NCI-H2196 (cell line): ENCODE results near the gene SERINC2.

ENCODE experiments used
- DNase-seq: peaks from one replicate; lab custom pipeline; 2025; ENCODE audit not compliant: unreplicated experiment; lab: John Stamatoyannopoulos, UW

SERINC2 gene

GRCh38 chr1:31432592-31433395, 19.8 kb downstream of the SERINC2 start:
- DNase-seq: no peak

DNA sequence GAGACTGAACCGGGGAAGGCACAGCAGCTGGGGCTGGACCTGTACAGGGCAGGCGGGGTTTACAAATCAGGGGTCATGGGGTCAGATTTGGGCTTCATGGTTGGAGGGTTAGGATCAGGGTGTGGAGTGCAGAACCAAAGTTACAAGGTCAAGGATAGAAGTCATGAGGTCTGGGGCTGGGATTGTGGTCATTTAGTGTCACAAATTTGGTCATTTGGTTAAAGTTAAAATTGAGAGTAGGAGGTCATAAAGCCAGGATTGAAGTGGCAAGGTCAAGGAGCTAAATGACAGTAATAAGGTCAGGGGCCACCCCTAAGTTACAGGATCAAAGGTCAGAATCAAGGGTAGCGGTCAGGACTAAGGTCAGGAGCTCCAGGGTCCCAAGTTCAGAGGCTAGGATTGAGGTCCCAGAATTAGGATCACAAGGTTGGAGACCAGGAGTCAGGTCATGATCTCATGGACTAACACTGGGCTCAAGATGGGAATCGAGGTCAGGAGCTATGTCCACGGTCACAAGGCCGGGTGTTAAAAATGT, 20.4 kb downstream of the SERINC2 start:
- DNase-seq: no peak

- DNase-seq: no peak
Measured at GRCh38 chr1:31434101-31434871, 21.3 kb downstream of the SERINC2 start.

GRCh38 chr1:31434979-31435378, 22.0 kb downstream of the SERINC2 start:
- DNase-seq: no peak

DNA sequence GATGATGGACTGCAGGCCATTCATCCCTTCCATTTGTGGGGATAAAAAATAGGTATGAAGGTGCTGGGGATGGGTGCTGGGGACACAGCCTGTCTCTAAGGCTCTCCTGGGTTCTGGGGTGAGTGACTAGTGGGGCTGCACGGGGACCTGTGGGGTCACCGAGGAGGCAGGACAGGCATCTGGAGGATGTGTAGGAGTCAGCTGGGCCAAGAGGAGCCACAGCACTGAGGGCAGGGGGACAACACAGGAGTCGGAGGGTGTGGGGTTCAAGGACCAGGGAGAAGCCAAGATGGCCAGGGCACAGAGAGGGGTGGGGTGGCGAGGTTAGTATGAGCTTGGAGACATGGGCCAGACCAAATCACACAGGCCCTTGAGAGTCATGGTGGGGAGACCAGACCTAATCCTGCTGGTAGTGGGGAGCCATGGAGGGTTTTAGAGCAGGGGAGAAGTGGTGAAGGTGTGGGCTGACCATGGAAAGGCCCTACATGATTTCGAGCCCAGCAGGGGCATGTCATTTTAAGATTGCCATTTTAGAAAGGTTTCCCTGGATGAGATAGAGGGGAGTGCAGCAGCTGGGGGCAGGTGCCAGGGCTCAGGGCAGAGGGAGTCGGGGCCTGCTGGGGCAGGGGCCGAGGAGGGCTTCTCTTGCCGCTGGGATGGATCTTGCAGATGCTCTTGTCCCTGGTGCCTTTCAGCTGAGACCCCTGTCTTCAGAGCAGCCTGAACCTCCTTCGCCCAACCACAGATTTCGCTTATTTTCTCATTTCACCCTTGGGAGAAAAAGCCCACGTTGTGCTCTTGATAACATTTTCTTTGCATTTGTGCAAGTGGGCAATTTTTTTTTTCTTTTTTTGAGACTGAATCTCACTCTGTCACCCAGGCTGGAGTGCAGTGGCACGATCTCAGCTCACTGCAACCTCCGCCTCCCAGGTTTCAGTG, 22.7 kb downstream of the SERINC2 start:
- no peak for DNase-seq

DNA sequence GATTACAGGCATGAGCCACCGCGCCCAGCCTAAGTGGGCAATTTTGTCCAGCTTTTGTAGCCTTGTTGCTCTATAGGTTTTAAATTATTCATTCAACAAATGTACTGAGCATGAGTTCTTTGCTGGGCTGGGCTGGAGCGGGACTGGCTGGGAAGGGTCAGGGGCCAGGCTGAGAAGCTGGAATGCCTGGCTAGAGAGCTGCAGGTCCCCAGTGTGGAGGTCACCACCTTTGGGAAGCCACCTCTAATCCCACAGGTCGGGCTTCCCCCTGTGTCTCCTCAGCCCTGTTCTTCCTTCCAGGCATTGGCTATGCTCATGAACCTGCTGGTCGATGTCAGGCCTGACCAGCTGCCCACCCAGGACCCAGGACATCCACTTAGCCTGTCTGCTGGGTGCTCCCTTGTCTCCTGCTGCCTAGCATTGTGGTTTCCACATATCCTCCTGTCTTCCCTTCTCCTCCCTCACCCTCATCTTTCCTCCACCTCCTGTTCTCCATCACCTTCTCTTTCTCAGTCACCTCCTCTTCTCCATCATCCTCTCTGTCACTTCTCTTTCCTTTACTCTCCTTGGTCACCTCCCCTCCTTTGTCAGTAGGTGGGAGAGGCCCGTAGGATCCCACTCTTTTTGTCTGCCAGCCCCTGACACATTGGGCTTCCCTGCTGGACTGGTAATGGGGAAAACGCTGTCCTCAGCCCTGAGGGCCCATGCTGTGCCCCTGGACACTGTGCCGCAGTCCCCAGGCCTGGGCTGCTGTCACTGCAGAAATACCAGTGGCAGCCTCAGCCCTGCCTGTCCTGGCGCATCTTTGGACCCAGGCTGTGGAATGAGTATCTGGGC, 23.8 kb downstream of the SERINC2 start:
- DNase-seq: no peak

DNA sequence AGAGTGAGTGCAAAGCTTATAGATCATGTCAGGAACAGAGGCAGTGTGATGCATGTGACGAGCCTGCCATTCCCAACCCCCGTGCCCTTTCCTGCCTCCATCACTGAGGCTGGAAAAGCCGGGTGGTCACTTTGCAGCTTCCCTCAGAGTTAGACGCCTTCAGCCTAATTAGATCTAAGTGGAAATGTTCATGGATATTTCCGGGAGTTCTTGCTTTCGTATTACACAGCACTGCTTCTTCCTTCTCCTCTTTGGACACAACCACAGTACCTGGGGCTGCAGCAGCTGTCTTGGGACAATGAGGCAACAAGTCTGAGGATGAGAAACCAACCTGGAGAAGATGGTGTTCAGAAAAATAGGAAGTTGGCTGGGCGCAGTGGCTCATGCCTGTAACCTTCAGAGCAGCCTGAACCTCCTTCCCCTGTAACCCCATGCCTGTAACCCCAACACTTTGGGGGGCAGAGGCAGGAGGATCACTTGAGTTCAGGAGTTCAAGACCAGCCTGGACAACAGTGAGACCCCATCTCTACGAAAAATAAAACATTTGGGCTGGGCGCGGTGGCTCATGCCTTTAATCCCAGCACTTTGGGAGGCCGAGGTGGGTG, 24.5 kb downstream of the SERINC2 start:
- no peak for DNase-seq

DNA sequence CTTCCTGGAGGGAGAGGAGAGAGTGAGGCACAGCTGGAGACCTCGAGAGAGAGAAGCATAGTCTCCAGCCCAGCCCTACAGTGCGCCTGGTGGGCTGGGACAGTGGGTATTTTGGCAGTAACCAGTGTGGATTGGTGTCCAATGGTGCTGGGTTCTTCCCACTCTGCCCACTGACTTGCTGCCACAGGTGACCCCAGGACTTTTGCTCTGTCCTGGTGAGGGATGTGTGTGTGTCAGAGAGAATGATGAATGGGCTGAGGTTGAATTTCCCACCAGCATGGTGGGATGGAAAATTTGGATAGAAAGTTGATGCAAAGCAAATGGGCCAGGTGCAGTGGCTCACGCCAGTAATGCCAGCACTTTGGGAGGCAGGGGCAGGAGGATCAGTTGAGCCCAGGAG, 26.3 kb downstream of the SERINC2 start:
- no peak for DNase-seq

DNA sequence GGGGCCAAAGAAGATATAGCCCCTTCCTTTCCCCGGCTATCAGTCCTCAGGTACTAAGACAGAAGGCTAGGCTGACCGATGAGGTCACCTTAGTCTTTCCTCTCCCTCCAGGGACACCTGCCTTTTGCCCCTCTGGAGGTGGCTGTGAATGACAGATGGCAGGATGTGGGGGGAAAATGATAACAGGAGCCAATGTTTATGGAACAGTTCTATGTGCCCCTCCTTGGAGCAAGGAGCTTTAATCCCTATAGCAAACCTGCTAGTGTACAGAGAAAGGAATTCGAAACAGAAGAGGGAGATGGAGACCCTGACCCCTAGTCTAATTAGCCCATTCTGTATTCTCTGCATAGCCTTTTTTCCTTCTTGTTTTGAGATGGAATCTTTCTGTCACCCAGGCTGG, 28.1 kb downstream of the SERINC2 start:
- no peak for DNase-seq

- DNase-seq: no peak
Measured at GRCh38 chr1:31441558-31441957, 28.5 kb downstream of the SERINC2 start.

GRCh38 chr1:31441970-31442647, 29.1 kb downstream of the SERINC2 start:
- DNase-seq: no peak

DNA sequence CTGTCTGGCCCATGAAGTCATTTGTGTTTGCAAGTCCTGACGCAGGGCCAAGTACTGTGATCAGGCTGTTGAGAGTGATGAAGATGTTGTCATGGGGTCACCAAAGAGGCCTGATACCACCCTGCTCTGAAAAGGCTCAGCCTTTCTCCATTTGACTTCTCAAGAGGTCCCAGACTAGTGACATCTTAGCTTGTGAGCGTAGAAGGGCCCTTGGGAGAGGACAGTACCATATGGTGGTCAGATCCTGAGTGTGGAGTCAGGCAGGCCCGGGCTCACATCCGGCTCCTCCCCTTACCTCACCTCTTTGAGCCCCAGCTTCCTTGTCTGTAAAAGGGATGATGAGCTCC, 29.6 kb downstream of the SERINC2 start:
- no peak for DNase-seq

DNA sequence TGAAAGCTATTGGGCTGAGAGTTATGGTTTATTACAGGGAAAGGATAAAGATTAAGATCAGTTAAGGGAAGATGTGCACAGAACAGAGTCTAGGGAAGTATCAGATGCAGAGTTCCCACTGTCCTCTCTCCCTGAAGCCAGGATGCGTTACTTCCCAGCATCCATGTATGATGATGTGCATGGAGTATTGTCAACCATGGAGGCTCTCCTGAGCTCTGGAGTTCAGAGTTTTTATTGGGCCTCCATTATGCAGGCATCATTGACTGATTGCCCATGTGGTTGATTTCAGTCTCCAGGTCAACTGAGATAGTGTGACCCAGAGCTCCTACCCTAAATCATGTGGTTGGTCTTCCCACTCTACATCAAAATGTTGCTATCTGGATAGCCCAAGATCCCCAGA, 30.7 kb downstream of the SERINC2 start:
- no peak for DNase-seq

GRCh38 chr1:31444725-31445448, 31.9 kb downstream of the SERINC2 start:
- no peak for DNase-seq

- DNase-seq: no peak
Measured at GRCh38 chr1:31445951-31446350, 32.9 kb downstream of the SERINC2 start.

DNA sequence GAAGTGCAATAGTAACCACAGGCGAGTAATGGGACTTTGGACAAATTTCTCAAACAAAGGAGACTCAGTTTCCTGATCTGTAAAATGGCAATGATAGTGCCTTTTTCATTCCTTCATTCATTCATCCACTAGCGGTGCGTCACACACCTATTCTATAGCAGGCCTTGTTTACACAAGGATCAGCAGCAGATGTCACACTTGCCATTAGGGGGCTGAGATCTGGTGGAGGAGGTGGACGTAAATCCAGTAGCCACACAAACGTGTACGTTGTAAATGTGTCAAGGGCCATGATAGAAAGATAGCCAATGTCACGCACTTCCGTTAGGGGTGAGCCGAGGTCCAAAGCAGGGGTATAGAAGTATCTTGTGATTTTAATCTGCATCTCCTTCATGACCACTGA, 34.2 kb downstream of the SERINC2 start:
- DNase-seq: no peak

DNA sequence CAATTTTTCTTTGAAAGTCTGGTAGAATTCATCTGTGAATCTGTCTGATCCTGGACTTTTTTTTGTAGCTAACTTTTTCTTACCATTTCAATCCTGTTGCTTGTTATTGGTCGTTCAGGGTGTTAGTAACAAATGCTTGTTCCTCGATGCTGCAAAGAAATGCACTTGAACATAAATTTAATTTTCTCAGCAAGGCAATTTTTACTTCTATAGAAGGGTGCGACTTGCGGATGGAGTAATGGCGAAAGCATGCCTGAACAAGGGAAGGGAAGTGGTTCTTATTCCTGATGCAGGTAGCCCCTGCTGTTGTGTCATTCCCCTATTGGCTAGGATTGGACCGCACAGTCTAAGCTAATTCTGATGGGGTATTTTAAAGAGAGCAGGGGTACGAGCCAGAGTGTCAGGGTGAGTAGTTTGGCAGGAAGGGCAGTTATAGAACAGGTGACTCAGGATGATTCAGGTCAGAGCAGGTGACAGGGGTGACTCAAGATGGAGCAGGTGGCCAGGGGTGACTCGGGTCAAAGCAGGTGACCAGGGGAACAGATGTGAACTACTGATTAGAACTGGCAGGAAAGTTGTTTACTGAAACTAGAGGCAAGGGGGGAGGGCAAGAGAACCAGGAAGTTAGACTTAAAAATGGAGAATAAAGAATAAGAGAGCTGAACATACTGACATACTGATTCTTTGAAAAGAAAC, 40.5 kb downstream of the SERINC2 start:
- no peak for DNase-seq

DNA sequence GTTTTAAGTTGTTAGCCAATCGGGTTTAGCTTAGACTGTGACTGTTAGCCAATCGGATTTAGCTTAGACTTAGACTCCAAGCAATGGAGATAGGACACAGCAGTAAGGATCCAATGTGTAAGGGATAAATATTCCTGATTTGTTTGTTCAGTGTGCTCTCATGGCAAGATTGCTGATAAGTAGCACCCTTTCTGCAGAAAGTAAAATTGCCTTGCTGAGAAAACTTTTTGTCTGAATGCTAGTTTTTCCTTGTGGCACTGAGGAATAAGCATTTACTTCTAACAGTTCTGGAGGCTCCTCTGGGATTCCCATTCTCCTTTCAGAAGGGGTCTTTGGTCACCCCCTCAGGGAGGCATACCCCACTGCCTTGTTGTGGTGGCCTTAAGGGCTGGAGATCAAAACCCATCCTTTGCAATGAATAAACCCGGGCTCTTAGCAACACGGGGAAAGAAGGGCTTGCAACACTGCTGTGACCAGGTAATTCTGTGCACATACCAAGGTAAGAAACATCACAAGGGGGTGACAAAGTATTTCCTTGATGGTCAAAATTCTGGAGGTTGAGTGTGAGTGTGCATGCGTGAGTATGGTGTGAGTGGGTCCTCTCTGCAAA, 45.4 kb downstream of the SERINC2 start:
- no peak for DNase-seq
